Measurements from ENCODE around the gene VEZT. TPM values are rescaled to one million over a fixed set of nuclear protein-coding genes. Genes with fewer than 3 reads are reported as not detected.

The VEZT gene
- total and polyA plus RNA-seq, 9 of the 15 experiments (the other 6 are each of a cell fraction or from before 2014, with no cell fraction given) = 16.1 to 61.5 (median 32.6) TPM

DNA sequence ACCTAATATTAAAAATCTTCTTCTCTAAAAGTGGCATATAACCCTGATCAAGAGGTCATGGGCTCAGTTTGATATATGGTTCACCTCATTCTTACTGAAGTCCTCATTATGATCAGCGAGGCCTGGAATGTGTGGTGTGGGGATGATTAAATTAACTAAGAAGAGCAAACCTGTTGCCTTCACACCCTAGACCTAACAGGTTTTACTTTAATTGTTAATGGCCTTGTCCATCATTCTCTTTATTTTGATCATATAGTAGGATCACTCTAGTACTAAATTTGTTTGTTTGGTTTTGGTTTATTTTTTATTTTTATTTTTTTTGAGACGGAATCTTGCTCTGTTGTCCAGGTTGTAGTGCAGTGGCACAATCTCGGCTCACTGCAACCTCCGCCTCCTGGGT is 43.5 kb downstream of the VEZT start (continued):
- TF ChIP-seq, protein P1, sequence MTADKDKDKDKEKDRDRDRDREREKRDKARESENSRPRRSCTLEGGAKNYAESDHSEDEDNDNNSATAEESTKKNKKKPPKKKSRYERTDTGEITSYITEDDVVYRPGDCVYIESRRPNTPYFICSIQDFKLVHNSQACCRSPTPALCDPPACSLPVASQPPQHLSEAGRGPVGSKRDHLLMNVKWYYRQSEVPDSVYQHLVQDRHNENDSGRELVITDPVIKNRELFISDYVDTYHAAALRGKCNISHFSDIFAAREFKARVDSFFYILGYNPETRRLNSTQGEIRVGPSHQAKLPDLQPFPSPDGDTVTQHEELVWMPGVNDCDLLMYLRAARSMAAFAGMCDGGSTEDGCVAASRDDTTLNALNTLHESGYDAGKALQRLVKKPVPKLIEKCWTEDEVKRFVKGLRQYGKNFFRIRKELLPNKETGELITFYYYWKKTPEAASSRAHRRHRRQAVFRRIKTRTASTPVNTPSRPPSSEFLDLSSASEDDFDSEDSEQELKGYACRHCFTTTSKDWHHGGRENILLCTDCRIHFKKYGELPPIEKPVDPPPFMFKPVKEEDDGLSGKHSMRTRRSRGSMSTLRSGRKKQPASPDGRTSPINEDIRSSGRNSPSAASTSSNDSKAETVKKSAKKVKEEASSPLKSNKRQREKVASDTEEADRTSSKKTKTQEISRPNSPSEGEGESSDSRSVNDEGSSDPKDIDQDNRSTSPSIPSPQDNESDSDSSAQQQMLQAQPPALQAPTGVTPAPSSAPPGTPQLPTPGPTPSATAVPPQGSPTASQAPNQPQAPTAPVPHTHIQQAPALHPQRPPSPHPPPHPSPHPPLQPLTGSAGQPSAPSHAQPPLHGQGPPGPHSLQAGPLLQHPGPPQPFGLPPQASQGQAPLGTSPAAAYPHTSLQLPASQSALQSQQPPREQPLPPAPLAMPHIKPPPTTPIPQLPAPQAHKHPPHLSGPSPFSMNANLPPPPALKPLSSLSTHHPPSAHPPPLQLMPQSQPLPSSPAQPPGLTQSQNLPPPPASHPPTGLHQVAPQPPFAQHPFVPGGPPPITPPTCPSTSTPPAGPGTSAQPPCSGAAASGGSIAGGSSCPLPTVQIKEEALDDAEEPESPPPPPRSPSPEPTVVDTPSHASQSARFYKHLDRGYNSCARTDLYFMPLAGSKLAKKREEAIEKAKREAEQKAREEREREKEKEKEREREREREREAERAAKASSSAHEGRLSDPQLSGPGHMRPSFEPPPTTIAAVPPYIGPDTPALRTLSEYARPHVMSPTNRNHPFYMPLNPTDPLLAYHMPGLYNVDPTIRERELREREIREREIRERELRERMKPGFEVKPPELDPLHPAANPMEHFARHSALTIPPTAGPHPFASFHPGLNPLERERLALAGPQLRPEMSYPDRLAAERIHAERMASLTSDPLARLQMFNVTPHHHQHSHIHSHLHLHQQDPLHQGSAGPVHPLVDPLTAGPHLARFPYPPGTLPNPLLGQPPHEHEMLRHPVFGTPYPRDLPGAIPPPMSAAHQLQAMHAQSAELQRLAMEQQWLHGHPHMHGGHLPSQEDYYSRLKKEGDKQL (CRISPR knock-in tag; IDR thresholded peaks at IDR 0.05; ENCODE audit: borderline replicate concordance) = no peak

DNA sequence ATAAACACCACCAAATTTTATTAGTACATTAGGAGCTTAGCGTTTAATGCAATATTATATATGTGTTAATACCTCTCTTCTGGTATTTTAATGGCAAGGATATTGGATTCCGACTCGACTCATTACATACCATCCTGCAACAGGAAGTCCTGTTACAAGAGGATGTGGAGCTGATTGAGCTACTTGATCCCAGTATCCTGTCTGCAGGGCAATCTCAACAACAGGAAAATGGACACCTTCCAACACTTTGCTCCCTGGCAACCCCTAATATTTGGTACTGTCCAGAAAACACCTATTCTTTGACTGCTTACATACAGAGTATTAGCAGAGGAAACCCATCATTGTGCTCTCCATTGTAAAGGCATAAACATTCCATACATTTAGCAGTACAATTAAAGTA is 45.2 kb downstream of the VEZT start:
- no peak overlapping the region for H3K9ac ChIP-seq (ENCODE audit: insufficient read depth in 1 of 2, low read depth in 2 of 2, low read length in 2 of 2)
- H3K79me2 ChIP-seq (ENCODE audit: control insufficient read depth, insufficient read depth, low read length) = no peaks in the 10 kb centered on the region
- H2AFZ ChIP-seq (ENCODE audit: low read depth, low read length) = no peak overlapping the region
- WGBS (ENCODE audit: insufficient coverage, low coverage, missing lambda C conversion rate) = 91% methylated on average over 3 of the region's 3 CpGs
- CTCF ChIA-PET (ENCODE audit: low intra/inter-chr PET ratio) = interaction anchor here (0.6 kb wide), 1 partner anchor 148 kb away, joined by 3 read pairs; no protein-coding TSS in a partner anchor
- FAIRE-seq = no peak
- no peaks in the 10 kb centered on the region for H3K9me1 ChIP-seq (ENCODE audit: control insufficient read depth, insufficient read depth, low read length)
- no peak for ATAC-seq
- POLR2A ChIA-PET = interaction anchor here (0.5 to 1.6 kb wide), 3 partner anchors 9 to 33 kb away, joined by 3 to 6 read pairs (median 3); no protein-coding TSS in a partner anchor
- H3K9me3 ChIP-seq (replicated peaks; ENCODE audit: control insufficient read depth, insufficient read depth, low read depth, low read length) = no peaks in the 10 kb centered on the region
- no peaks in the 10 kb centered on the region for H3K27me3 ChIP-seq (ENCODE audit: control insufficient read depth in 2 of 2, insufficient read depth in 2 of 2, low read length in 2 of 2)
- no peak overlapping the region for H3K4me2 ChIP-seq (ENCODE audit: insufficient read depth, low read length)
- H4K20me1 ChIP-seq (replicated peaks; ENCODE audit: control insufficient read depth, insufficient read depth, low read length) = no peaks in the 10 kb centered on the region
- in situ Hi-C loops (cut with MboI) (no loop called here), intact Hi-C loops (cut with micrococcal nuclease) (no loop called here)
- H3K36me3 ChIP-seq (ENCODE audit: control insufficient read depth, insufficient read depth, low read length) = peaks cover 31% of the 10 kb centered on the region; the same call in 1 of the 3 replicates
- H3K4me1 ChIP-seq (replicated peaks in 1 of 2; ENCODE audit: control insufficient read depth in 2 of 2, insufficient read depth in 2 of 2, low read length in 2 of 2) = no peaks in the 10 kb centered on the region
- no TSS peak for BruUV-seq (replicated peaks)
- H3K4me3 ChIP-seq = no peak overlapping the region
- no peak overlapping the region for H3K27ac ChIP-seq (ENCODE audit: extremely low read depth, low read depth, low read length)
- DNase-seq (ENCODE audit: extremely low read depth in 1 of 4, low spot score in 3 of 4) = no peak
- TF ChIP-seq FOXM1 (IDR thresholded peaks at IDR 0.05; ENCODE audit: low read depth) = no peak
- TF ChIP-seq FOXM1 (CRISPR knock-in tag; IDR thresholded peaks at IDR 0.05; ENCODE audit: low read depth) = no peak
- no peak for TF ChIP-seq ZNF134 (CRISPR knock-in tag; conservative IDR thresholded peaks at IDR 0.05)
- no peak for TF ChIP-seq SP1 (CRISPR knock-in tag; IDR thresholded peaks at IDR 0.05)
- TF ChIP-seq RBM39 (optimal IDR thresholded peaks at IDR 0.05; ENCODE audit: low read depth, low read length) = no peak
- TF ChIP-seq PPARD (CRISPR knock-in tag; IDR thresholded peaks at IDR 0.05) = no peak
- TF ChIP-seq, protein P2, sequence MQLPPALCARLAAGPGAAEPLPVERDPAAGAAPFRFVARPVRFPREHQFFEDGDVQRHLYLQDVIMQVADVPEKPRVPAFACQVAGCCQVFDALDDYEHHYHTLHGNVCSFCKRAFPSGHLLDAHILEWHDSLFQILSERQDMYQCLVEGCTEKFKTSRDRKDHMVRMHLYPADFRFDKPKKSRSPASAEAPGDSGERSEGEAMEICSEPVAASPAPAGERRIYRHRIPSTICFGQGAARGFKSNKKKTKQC (CRISPR knock-in tag; IDR thresholded peaks at IDR 0.05) = no peak
- TF ChIP-seq, protein P3, sequence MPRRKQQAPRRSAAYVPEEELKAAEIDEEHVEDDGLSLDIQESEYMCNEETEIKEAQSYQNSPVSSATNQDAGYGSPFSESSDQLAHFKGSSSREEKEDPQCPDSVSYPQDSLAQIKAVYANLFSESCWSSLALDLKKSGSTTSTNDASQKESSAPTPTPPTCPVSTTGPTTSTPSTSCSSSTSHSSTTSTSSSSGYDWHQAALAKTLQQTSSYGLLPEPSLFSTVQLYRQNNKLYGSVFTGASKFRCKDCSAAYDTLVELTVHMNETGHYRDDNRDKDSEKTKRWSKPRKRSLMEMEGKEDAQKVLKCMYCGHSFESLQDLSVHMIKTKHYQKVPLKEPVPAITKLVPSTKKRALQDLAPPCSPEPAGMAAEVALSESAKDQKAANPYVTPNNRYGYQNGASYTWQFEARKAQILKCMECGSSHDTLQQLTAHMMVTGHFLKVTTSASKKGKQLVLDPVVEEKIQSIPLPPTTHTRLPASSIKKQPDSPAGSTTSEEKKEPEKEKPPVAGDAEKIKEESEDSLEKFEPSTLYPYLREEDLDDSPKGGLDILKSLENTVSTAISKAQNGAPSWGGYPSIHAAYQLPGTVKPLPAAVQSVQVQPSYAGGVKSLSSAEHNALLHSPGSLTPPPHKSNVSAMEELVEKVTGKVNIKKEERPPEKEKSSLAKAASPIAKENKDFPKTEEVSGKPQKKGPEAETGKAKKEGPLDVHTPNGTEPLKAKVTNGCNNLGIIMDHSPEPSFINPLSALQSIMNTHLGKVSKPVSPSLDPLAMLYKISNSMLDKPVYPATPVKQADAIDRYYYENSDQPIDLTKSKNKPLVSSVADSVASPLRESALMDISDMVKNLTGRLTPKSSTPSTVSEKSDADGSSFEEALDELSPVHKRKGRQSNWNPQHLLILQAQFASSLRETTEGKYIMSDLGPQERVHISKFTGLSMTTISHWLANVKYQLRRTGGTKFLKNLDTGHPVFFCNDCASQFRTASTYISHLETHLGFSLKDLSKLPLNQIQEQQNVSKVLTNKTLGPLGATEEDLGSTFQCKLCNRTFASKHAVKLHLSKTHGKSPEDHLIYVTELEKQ (CRISPR knock-in tag; IDR thresholded peaks at IDR 0.05) = no peak
- TF ChIP-seq ZEB2 (IDR thresholded peaks at IDR 0.05) = no peak

Measured in K562 (cell line).